Activated CD4-positive, alpha-beta T cell treated with anti-CD3 and anti-CD28 coated beads, Interleukin-2, amount 10 ng/mL, durations not matched to agents 7 days and 5 days (primary cell): ENCODE measurements around the gene ECSCR. TPM values are rescaled to one million over a fixed set of nuclear protein-coding genes. Genes with fewer than 3 reads are reported as not detected.
"Not testable (repeated sequence)": the region's sequence is repeated elsewhere in the genome, so short reads cannot be mapped to it uniquely, and the experiment has no call there.

Experiments used
- CTCF ChIA-PET: fragments of 350-600 bp; sonication (Branson Sonifier 250); formaldehyde crosslinking; loops from one replicate; lab custom pipeline; 2021; ENCODE audit warnings: antibody characterized with exemption; lab: Charles Lee
- POLR2A ChIA-PET: fragments of 350-600 bp; sonication (Branson Sonifier 250); formaldehyde crosslinking; loops from one replicate; lab custom pipeline; 2021; ENCODE audit warnings: antibody characterized with exemption; lab: Charles Lee
- DNase-seq: peaks from one replicate; pipeline ENCODE4 v3.0.0-alpha.2; 2020
- H3K27ac Mint-ChIP-seq: one replicate; pipeline ENCODE4 v1.8.0; 2021; ENCODE audit warnings: mild to moderate bottlenecking, moderate library complexity, mixed read lengths
- H3K27me3 Mint-ChIP-seq: one replicate; pipeline ENCODE4 v1.8.0; 2021; ENCODE audit warnings: mixed read lengths
- H3K36me3 Mint-ChIP-seq: one replicate; pipeline ENCODE4 v1.8.0; 2021; ENCODE audit warnings: low read depth, mixed read lengths
- H3K4me1 Mint-ChIP-seq: one replicate; pipeline ENCODE4 v1.8.0; 2021; ENCODE audit warnings: mixed read lengths
- H3K4me3 Mint-ChIP-seq: one replicate; pipeline ENCODE4 v1.8.0; 2021; ENCODE audit warnings: mild to moderate bottlenecking, moderate library complexity, mixed read lengths
- H3K9me3 Mint-ChIP-seq: one replicate; pipeline ENCODE4 v1.8.0; 2021; ENCODE audit warnings: mixed read lengths
- total RNA-seq, 2 experiments: library from RNA; stranded (reverse); gene quantifications; one replicate each; pipeline ENCODE4 v1.2.3, GENCODE V29; 2021

ECSCR gene
- total RNA-seq, 2 experiments from 2014 or later: 0.45 to 0.73 TPM

GRCh38 chr5:139415869-139416268 is 46.7 kb downstream of the ECSCR start:
- Mint-ChIP-seq H3K9me3 (no peaks in the 10 kb centered on the region), H3K4me1 (peaks cover 58% of the 10 kb centered on the region), H3K27ac (peak overlapping the region; percentile 76), H3K4me3 (peak overlapping the region; percentile 26), H3K36me3 (peaks cover 5% of the 10 kb centered on the region), H3K27me3 (no peaks in the 10 kb centered on the region)
- ChIA-PET CTCF (interaction anchor here (0.6 to 2.0 kb wide), 11 partner anchors 9 to 97 kb away, joined by 3 to 11 read pairs (median 4); partner anchors contain the start of genes SPATA24 and STING1), POLR2A (interaction anchor here (1.0 kb wide), 1 partner anchor 67 kb away, joined by 3 read pairs; the partner anchor contains the start of gene STING1)
- DNase-seq: no peak

GRCh38 chr5:139415221-139415861 is 47.2 kb downstream of the ECSCR start:
- ChIA-PET POLR2A (interaction anchor here (1.0 kb wide), 1 partner anchor 67 kb away, joined by 3 read pairs; the partner anchor contains the start of gene STING1), CTCF (interaction anchor here (0.6 to 2.0 kb wide), 11 partner anchors 7 to 98 kb away, joined by 3 to 11 read pairs (median 4); partner anchors contain the start of genes SPATA24 and STING1)
- H3K4me1 Mint-ChIP-seq: peaks cover 58% of the 10 kb centered on the region
- H3K27me3 Mint-ChIP-seq: no peaks in the 10 kb centered on the region
- peaks cover 5% of the 10 kb centered on the region for H3K36me3 Mint-ChIP-seq
- H3K27ac Mint-ChIP-seq: peak overlapping the region; percentile 76
- peak overlapping the region; percentile 26 for H3K4me3 Mint-ChIP-seq
- no peaks in the 10 kb centered on the region for H3K9me3 Mint-ChIP-seq
- peak; percentile 40 for DNase-seq

DNA sequence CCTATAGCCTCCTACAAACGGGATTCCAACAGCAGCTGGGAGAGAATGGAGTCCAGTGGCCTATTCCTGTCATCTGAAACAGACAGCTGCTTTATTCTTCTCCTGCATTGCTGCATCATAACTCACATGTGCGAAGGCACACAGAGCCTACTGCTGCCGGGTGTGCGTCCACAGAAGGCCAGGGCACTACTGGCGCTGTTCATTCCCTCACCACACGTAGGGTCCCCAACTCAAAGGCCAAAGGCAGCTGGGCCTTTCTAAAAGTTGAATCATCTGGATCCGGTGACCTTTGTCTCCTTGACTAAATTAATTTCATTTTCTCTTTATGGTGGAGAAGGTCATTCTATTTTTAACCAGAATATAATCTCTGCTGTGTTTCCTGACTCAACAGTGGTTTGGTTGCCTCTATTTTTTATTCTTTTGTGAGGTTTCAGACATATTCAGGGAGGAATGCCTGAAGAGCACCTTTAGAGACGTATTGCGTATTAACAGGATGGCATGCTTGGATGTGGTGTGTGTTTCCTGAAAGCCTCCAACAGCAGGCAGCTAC is 47.9 kb downstream of the ECSCR start:
- ChIA-PET CTCF (interaction anchor here (1.0 to 1.5 kb wide), 7 partner anchors 8 to 161 kb away, joined by 3 to 8 read pairs (median 4); partner anchors contain the start of gene MZB1), POLR2A (no interaction called here)
- H3K4me3 Mint-ChIP-seq: peak overlapping the region; percentile 2
- peaks cover 5% of the 10 kb centered on the region for H3K36me3 Mint-ChIP-seq
- H3K9me3 Mint-ChIP-seq: no peaks in the 10 kb centered on the region
- no peak for DNase-seq
- peaks cover 57% of the 10 kb centered on the region for H3K4me1 Mint-ChIP-seq
- H3K27me3 Mint-ChIP-seq: no peaks in the 10 kb centered on the region
- peak overlapping the region; percentile 76 for H3K27ac Mint-ChIP-seq

DNA sequence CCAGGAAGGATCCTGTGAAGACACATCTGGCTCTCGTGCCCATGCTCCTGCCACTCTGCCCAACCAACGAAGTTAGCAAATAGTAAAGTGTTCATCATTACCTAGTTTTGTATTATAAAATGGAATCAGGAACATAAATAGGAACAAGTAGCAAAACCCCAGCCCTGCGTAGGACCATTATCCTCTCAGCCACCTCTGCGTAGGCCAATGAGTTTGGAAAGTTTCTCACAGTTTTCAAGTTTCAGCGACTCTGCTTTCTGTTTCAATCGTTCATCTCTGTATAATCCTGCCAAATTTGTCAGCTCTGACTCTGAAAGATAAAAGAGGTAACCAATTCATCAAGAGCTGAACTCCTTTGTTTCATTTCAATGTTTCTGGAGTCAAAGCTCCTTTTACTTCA is 48.6 kb downstream of the ECSCR start:
- CTCF ChIA-PET: interaction anchor here (1.0 to 1.5 kb wide), 7 partner anchors 8 to 161 kb away, joined by 3 to 8 read pairs (median 4); partner anchors contain the start of gene MZB1
- peak overlapping the region; percentile 3 for H3K4me3 Mint-ChIP-seq
- H3K27me3 Mint-ChIP-seq: no peaks in the 10 kb centered on the region
- peaks cover 54% of the 10 kb centered on the region for H3K4me1 Mint-ChIP-seq
- peak overlapping the region; percentile 76 for H3K27ac Mint-ChIP-seq
- POLR2A ChIA-PET: no interaction called here
- no peak for DNase-seq
- no peaks in the 10 kb centered on the region for H3K9me3 Mint-ChIP-seq
- H3K36me3 Mint-ChIP-seq: peaks cover 5% of the 10 kb centered on the region

GRCh38 chr5:139413153-139413552 is 49.4 kb downstream of the ECSCR start:
- CTCF ChIA-PET: interaction anchor here (1.0 to 3.5 kb wide), 4 partner anchors 10 to 84 kb away, joined by 3 to 21 read pairs (median 10); partner anchors contain the start of gene SPATA24
- no peak overlapping the region for H3K4me3 Mint-ChIP-seq
- H3K36me3 Mint-ChIP-seq: peaks cover 5% of the 10 kb centered on the region
- POLR2A ChIA-PET: no interaction called here
- no peak for DNase-seq
- peak overlapping the region; percentile 76 for H3K27ac Mint-ChIP-seq
- H3K9me3 Mint-ChIP-seq: no peaks in the 10 kb centered on the region
- no peaks in the 10 kb centered on the region for H3K27me3 Mint-ChIP-seq
- H3K4me1 Mint-ChIP-seq: peaks cover 46% of the 10 kb centered on the region

DNA sequence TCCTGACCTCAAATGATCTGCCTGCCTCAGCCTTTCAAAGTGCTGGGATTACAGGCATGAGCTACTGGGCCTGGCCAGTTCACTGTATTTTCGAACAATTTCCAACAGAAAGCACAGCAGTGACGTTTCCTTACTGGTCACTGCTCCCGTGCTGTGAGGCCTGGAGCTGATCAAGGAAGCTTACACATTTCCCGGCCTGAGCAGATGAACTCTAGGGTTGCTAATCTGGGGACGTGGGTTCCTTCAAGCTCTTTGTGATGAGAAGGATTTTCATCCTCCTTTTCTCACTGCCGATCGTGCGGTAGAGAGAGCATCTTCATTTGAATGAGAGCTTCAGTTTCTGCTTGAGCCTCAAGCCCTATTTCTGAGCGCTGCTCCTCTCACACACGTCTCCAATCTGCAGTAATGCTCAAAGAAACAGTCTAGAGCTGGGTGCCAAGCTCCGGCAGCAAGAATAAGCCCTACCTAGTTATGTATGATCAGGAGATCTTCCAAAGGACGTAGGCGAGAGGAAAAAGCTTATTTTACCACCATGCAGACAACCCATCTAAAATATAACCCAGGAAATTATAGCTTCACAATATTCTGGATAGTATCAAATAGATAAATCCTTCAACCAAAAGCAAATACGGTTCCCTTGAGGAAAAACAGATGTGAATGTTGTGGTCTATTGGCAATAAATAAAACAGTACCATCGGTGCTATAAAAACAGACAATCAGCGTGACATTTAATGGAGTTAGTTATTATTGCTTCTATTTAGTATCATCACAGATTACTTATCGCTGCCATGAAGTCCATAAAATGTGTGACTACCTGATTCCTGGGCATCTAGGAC is 51.3 kb downstream of the ECSCR start:
- H3K4me3 Mint-ChIP-seq: no peak overlapping the region
- H3K27me3 Mint-ChIP-seq: no peaks in the 10 kb centered on the region
- CTCF ChIA-PET: interaction anchor here (0.6 to 5.4 kb wide), 13 partner anchors 8 to 893 kb away, joined by 3 to 31 read pairs (median 5); partner anchors contain the start of genes DNAJC18, MZB1 and SPATA24
- no peaks in the 10 kb centered on the region for H3K9me3 Mint-ChIP-seq
- POLR2A ChIA-PET: interaction anchor here (0.6 kb wide), 1 partner anchor 73 kb away, joined by 5 read pairs; no protein-coding TSS in a partner anchor
- H3K27ac Mint-ChIP-seq: no peak overlapping the region
- peaks cover 2% of the 10 kb centered on the region for H3K36me3 Mint-ChIP-seq
- H3K4me1 Mint-ChIP-seq: peaks cover 50% of the 10 kb centered on the region
- DNase-seq: no peak

DNA sequence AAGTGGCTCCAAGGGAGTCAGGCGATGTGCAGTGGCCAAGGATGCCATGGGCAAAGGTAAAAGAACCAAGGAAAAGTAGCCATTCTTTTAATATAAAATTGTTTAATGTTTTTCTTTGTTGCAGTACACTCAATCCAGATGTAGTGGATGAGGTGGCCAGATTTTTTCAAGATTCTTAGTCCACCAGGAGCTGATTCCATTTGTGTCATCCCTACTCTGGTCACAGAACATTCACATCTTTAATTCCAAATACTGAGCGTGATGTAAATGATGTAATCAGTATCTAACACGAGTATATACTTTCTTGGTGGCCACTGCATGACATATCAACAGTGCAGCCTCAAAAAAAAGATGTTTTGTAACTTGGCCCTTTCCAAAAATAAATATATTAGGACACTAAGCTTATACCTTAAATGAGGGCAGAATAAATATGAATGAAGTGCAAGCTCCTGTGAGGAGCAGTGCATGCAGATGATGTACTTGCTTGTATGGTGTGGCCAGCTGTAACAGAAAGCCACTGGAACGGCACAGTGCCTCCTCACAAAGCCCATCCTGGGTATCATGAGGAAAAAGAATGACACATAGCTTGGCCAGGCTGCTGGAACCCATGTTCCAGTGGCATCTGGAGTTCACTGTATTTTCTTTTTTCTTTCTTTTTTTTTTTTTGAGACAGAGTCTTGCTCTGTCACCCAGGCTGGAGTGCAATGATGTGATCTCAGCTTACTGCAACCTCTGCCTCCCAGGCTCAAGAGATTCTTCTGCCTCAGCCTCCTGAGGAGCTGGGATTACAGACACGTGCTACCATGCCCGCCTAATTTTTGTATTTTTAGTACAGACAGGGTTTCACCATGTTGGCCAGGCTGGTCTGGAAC is 52.2 kb downstream of the ECSCR start:
- ChIA-PET CTCF (interaction anchor here (0.5 to 5.4 kb wide), 16 partner anchors 7 to 894 kb away, joined by 3 to 31 read pairs (median 4); partner anchors contain the start of genes DNAJC18, MZB1, PROB1 and SPATA24), POLR2A (no interaction called here)
- Mint-ChIP-seq H3K36me3 (peaks cover 2% of the 10 kb centered on the region), H3K9me3 (no peaks in the 10 kb centered on the region), H3K27ac (no peak overlapping the region), H3K4me1 (peaks cover 42% of the 10 kb centered on the region), H3K27me3 (no peaks in the 10 kb centered on the region), H3K4me3 (no peak overlapping the region)
- no peak for DNase-seq

DNA sequence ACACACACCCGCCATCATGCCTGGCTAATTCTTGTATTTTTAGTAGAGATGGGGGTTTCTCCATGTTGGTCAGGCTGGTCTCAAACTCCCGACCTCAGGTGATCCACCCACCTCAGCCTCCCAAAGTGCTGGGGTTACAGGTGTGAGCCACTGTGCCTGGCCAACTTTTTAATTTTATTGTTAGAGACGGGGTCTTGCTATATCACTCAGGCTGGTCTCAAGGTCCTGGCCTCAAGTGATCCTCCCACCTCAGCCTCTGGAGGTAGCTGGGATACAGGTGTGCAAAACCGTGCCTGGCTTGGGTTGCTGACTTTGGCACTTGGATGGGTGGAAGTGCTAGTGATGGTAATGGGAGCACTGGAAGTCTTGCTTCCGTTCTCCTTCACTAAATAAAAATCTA is 53.4 kb downstream of the ECSCR start:
- CTCF ChIA-PET: interaction anchor here (1.0 to 5.4 kb wide), 7 partner anchors 9 to 73 kb away, joined by 3 to 31 read pairs (median 6); partner anchors contain the start of genes DNAJC18, MZB1, PROB1 and STING1
- H3K27me3 Mint-ChIP-seq, H3K27ac Mint-ChIP-seq, H3K9me3 Mint-ChIP-seq, DNase-seq, H3K36me3 Mint-ChIP-seq, POLR2A ChIA-PET, H3K4me3 Mint-ChIP-seq: not testable (repeated sequence)
- peaks cover 38% of the 10 kb centered on the region for H3K4me1 Mint-ChIP-seq

GRCh38 chr5:139408191-139408590 is 54.4 kb downstream of the ECSCR start:
- ChIA-PET CTCF (interaction anchor here (0.6 to 5.4 kb wide), 5 partner anchors 11 to 190 kb away, joined by 3 to 31 read pairs (median 6); partner anchors contain the start of genes MZB1 and STING1), POLR2A (no interaction called here)
- no peaks in the 10 kb centered on the region for H3K36me3 Mint-ChIP-seq
- H3K27ac Mint-ChIP-seq: no peak overlapping the region
- peaks cover 38% of the 10 kb centered on the region for H3K4me1 Mint-ChIP-seq
- no peaks in the 10 kb centered on the region for H3K27me3 Mint-ChIP-seq
- H3K4me3 Mint-ChIP-seq: no peak overlapping the region
- no peak for DNase-seq
- H3K9me3 Mint-ChIP-seq: no peaks in the 10 kb centered on the region

DNA sequence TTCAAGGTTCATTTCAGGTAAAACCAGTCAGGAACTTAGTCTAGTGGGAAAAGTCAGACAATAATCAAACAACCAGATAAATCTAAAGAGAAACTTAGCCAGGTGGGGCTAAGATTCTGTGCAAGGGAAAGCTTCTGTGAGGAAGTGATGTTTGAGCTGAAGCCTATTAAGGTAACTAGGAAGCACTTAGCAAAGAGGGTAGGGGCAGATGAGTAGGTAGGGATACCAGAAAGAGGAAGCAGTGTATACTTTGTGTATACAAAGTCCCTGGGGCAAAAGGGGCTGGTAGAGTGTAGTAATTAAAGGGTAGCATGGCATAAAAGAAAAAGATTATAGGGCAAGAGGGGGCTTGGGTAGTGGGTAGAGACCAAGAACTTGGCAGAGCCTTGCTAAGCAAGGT is 55.0 kb downstream of the ECSCR start:
- POLR2A ChIA-PET: no interaction called here

DNA sequence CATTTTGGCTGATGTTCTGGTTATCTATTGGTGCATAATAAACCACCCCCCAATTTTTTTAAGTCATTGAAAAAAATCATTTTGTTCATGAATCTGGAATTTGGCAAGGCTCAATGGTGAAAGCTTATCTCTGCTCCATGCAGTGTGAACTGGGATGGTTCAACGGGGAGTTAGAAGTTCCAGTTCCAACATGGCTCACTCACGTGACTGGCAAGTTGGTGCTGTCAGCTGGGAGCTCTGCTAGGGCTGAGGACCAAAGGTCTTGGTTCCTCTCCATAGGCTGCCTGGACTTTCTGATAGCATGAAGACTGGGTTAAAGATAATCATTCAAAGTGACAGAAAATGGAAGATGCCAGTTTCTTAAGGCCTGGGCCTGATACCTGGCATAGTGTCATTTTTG is 55.6 kb downstream of the ECSCR start:
- H3K4me1 Mint-ChIP-seq: peaks cover 40% of the 10 kb centered on the region
- CTCF ChIA-PET: interaction anchor here (0.6 to 5.4 kb wide), 9 partner anchors 9 to 359 kb away, joined by 3 to 31 read pairs (median 3); partner anchors contain the start of gene MZB1
- H3K27me3 Mint-ChIP-seq: no peaks in the 10 kb centered on the region
- no peak overlapping the region for H3K4me3 Mint-ChIP-seq
- H3K9me3 Mint-ChIP-seq: no peaks in the 10 kb centered on the region
- POLR2A ChIA-PET: no interaction called here
- H3K27ac Mint-ChIP-seq: no peak overlapping the region
- DNase-seq: no peak
- no peaks in the 10 kb centered on the region for H3K36me3 Mint-ChIP-seq

More for the DNA sequence above, 55.0 kb downstream of the ECSCR start:
- H3K9me3 Mint-ChIP-seq: no peaks in the 10 kb centered on the region
- H3K27ac Mint-ChIP-seq: peak overlapping the region; percentile 60
- H3K4me3 Mint-ChIP-seq: no peak overlapping the region
- peaks cover 39% of the 10 kb centered on the region for H3K4me1 Mint-ChIP-seq
- DNase-seq: no peak
- CTCF ChIA-PET: interaction anchor here (0.6 to 5.4 kb wide), 7 partner anchors 9 to 105 kb away, joined by 3 to 31 read pairs (median 3); partner anchors contain the start of gene MZB1
- no peaks in the 10 kb centered on the region for H3K36me3 Mint-ChIP-seq
- H3K27me3 Mint-ChIP-seq: no peaks in the 10 kb centered on the region
